Measurements from ENCODE around the gene C5orf52.

The C5orf52 gene

GRCh38 chr5:157658893-157659292 is 12.4 kb upstream of the C5orf52 start:
- TF ChIP-seq TOX (CRISPR knock-in tag; IDR thresholded peaks at IDR 0.05; ENCODE audit: borderline replicate concordance) (no peak), BACH2 (CRISPR knock-in tag; IDR thresholded peaks at IDR 0.05; ENCODE audit: borderline replicate concordance) (no peak), GLIS3 (CRISPR knock-in tag; IDR thresholded peaks at IDR 0.05) (no peak), PPARA (CRISPR knock-in tag; IDR thresholded peaks at IDR 0.05; ENCODE audit: borderline replicate concordance) (no peak), ZFP30 (CRISPR knock-in tag; IDR thresholded peaks at IDR 0.05) (no peak), SNAI2 (CRISPR knock-in tag; IDR thresholded peaks at IDR 0.05) (no peak), ZC3H10 (CRISPR knock-in tag; IDR thresholded peaks at IDR 0.05) (no peak), ZNF565 (CRISPR knock-in tag; conservative IDR thresholded peaks at IDR 0.05; ENCODE audit: low read depth) (no peak), ZFP3 (CRISPR knock-in tag; IDR thresholded peaks at IDR 0.05) (no peak), ARNTL (CRISPR knock-in tag; IDR thresholded peaks at IDR 0.05; ENCODE audit: borderline replicate concordance, low read depth) (no peak), ISL1 (CRISPR knock-in tag; IDR thresholded peaks at IDR 0.05) (no peak)
- TF ChIP-seq, protein P1, sequence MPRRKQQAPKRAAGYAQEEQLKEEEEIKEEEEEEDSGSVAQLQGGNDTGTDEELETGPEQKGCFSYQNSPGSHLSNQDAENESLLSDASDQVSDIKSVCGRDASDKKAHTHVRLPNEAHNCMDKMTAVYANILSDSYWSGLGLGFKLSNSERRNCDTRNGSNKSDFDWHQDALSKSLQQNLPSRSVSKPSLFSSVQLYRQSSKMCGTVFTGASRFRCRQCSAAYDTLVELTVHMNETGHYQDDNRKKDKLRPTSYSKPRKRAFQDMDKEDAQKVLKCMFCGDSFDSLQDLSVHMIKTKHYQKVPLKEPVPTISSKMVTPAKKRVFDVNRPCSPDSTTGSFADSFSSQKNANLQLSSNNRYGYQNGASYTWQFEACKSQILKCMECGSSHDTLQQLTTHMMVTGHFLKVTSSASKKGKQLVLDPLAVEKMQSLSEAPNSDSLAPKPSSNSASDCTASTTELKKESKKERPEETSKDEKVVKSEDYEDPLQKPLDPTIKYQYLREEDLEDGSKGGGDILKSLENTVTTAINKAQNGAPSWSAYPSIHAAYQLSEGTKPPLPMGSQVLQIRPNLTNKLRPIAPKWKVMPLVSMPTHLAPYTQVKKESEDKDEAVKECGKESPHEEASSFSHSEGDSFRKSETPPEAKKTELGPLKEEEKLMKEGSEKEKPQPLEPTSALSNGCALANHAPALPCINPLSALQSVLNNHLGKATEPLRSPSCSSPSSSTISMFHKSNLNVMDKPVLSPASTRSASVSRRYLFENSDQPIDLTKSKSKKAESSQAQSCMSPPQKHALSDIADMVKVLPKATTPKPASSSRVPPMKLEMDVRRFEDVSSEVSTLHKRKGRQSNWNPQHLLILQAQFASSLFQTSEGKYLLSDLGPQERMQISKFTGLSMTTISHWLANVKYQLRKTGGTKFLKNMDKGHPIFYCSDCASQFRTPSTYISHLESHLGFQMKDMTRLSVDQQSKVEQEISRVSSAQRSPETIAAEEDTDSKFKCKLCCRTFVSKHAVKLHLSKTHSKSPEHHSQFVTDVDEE (CRISPR knock-in tag; IDR thresholded peaks at IDR 0.05) = no peak
- TF ChIP-seq, protein P2, sequence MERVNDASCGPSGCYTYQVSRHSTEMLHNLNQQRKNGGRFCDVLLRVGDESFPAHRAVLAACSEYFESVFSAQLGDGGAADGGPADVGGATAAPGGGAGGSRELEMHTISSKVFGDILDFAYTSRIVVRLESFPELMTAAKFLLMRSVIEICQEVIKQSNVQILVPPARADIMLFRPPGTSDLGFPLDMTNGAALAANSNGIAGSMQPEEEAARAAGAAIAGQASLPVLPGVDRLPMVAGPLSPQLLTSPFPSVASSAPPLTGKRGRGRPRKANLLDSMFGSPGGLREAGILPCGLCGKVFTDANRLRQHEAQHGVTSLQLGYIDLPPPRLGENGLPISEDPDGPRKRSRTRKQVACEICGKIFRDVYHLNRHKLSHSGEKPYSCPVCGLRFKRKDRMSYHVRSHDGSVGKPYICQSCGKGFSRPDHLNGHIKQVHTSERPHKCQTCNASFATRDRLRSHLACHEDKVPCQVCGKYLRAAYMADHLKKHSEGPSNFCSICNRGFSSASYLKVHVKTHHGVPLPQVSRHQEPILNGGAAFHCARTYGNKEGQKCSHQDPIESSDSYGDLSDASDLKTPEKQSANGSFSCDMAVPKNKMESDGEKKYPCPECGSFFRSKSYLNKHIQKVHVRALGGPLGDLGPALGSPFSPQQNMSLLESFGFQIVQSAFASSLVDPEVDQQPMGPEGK (CRISPR knock-in tag; IDR thresholded peaks at IDR 0.05; ENCODE audit: borderline replicate concordance) = no peak
- no peak for ATAC-seq

GRCh38 chr5:157659868-157660660 is 11.3 kb upstream of the C5orf52 start:
- no peak for ATAC-seq
- TF ChIP-seq, protein P3, sequence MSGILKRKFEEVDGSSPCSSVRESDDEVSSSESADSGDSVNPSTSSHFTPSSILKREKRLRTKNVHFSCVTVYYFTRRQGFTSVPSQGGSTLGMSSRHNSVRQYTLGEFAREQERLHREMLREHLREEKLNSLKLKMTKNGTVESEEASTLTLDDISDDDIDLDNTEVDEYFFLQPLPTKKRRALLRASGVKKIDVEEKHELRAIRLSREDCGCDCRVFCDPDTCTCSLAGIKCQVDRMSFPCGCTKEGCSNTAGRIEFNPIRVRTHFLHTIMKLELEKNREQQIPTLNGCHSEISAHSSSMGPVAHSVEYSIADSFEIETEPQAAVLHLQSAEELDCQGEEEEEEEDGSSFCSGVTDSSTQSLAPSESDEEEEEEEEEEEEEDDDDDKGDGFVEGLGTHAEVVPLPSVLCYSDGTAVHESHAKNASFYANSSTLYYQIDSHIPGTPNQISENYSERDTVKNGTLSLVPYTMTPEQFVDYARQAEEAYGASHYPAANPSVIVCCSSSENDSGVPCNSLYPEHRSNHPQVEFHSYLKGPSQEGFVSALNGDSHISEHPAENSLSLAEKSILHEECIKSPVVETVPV (CRISPR knock-in tag; IDR thresholded peaks at IDR 0.05) = no peak
- no peak for TF ChIP-seq ISL1 (CRISPR knock-in tag; IDR thresholded peaks at IDR 0.05)
- no peak for TF ChIP-seq OSR1 (CRISPR knock-in tag; IDR thresholded peaks at IDR 0.05)
- TF ChIP-seq ZFP3 (CRISPR knock-in tag; IDR thresholded peaks at IDR 0.05) = no peak
- TF ChIP-seq BACH2 (CRISPR knock-in tag; IDR thresholded peaks at IDR 0.05; ENCODE audit: borderline replicate concordance) = no peak
- no peak for TF ChIP-seq ESRRG (CRISPR knock-in tag; IDR thresholded peaks at IDR 0.05)
- TF ChIP-seq PPARA (CRISPR knock-in tag; IDR thresholded peaks at IDR 0.05; ENCODE audit: borderline replicate concordance) = no peak
- TF ChIP-seq POU6F1 (CRISPR knock-in tag; IDR thresholded peaks at IDR 0.05; ENCODE audit: borderline replicate concordance, low read depth) = no peak
- no peak for TF ChIP-seq TCF4 (CRISPR knock-in tag; IDR thresholded peaks at IDR 0.05; ENCODE audit: borderline replicate concordance)
- no peak for TF ChIP-seq ZNF70 (CRISPR knock-in tag; IDR thresholded peaks at IDR 0.05)
- TF ChIP-seq, protein P1 (CRISPR knock-in tag; IDR thresholded peaks at IDR 0.05) = no peak
- no peak for TF ChIP-seq ZNF8 (CRISPR knock-in tag; IDR thresholded peaks at IDR 0.05)
- no peak for TF ChIP-seq RARB (CRISPR knock-in tag; IDR thresholded peaks at IDR 0.05)
- TF ChIP-seq, protein P2 (CRISPR knock-in tag; IDR thresholded peaks at IDR 0.05; ENCODE audit: borderline replicate concordance) = no peak
- no peak for TF ChIP-seq ZFP30 (CRISPR knock-in tag; IDR thresholded peaks at IDR 0.05)
- TF ChIP-seq SNAI2 (CRISPR knock-in tag; IDR thresholded peaks at IDR 0.05) = no peak
- TF ChIP-seq GLIS3 (CRISPR knock-in tag; IDR thresholded peaks at IDR 0.05) = no peak
